Islet precursor cell (in vitro differentiated cells): Measurements from ENCODE around the gene CASK.

ENCODE experiments used
- DNase-seq: peaks from one replicate; pipeline ENCODE4 v3.0.0-alpha.2; 2018

CASK gene

GRCh38 chrX:41827886-41828285 lies 95.5 kb downstream of the CASK start:
- DNase-seq, result peak; percentile 78

GRCh38 chrX:41825796-41826195 lies 97.6 kb downstream of the CASK start:
- DNase-seq, result no peak

GRCh38 chrX:41824551-41824950 lies 98.8 kb downstream of the CASK start:
- peak; percentile 54 for DNase-seq

GRCh38 chrX:41823402-41823801 lies 100.0 kb downstream of the CASK start:
- DNase-seq, result no peak

GRCh38 chrX:41822892-41823291 lies 100.5 kb downstream of the CASK start:
- DNase-seq, result no peak

GRCh38 chrX:41808047-41808446 lies 115.3 kb downstream of the CASK start:
- DNase-seq, result no peak

GRCh38 chrX:41802958-41803357 lies 120.4 kb downstream of the CASK start:
- no peak for DNase-seq

GRCh38 chrX:41799661-41800060 lies 123.7 kb downstream of the CASK start:
- DNase-seq, result no peak

GRCh38 chrX:41796577-41796976 lies 126.8 kb downstream of the CASK start:
- no peak for DNase-seq

- no peak for DNase-seq
Observed at GRCh38 chrX:41796046-41796445, 127.3 kb downstream of the CASK start.

- DNase-seq, result no peak
Observed at GRCh38 chrX:41789374-41789773, 134.0 kb downstream of the CASK start.

GRCh38 chrX:41785685-41786084 lies 137.7 kb downstream of the CASK start:
- DNase-seq, result no peak

- no peak for DNase-seq
Observed at GRCh38 chrX:41781500-41781899, 141.9 kb downstream of the CASK start.

GRCh38 chrX:41779941-41780340 lies 143.4 kb downstream of the CASK start:
- no peak for DNase-seq

GRCh38 chrX:41779030-41779564 lies 144.3 kb downstream of the CASK start:
- peak; percentile 70 for DNase-seq

GRCh38 chrX:41761702-41762101 lies 161.7 kb downstream of the CASK start:
- no peak for DNase-seq

- DNase-seq, result no peak
Observed at GRCh38 chrX:41761169-41761568, 162.2 kb downstream of the CASK start.

- DNase-seq, result no peak
Observed at GRCh38 chrX:41759817-41760216, 163.5 kb downstream of the CASK start.

GRCh38 chrX:41758401-41758800 lies 165.0 kb downstream of the CASK start:
- DNase-seq, result no peak

- no peak for DNase-seq
Observed at GRCh38 chrX:41750716-41751115, 172.6 kb downstream of the CASK start.

GRCh38 chrX:41739871-41740270 lies 183.5 kb downstream of the CASK start:
- no peak for DNase-seq

- DNase-seq, result no peak
Observed at GRCh38 chrX:41737065-41737464, 186.3 kb downstream of the CASK start.

GRCh38 chrX:41734530-41734929 lies 188.8 kb downstream of the CASK start:
- DNase-seq, result no peak

- DNase-seq, result no peak
Observed at GRCh38 chrX:41733939-41734338, 189.4 kb downstream of the CASK start.

- no peak for DNase-seq
Observed at GRCh38 chrX:41732260-41732659, 191.1 kb downstream of the CASK start.

GRCh38 chrX:41730081-41730480 lies 193.3 kb downstream of the CASK start:
- no peak for DNase-seq
